Parathyroid adenoma (tissue), 2 donors: ENCODE measurements around the gene KRT16.
"Not testable (repeated sequence)": the region's sequence is repeated elsewhere in the genome, so short reads cannot be mapped to it uniquely, and the experiment has no call there.

Source experiments
- H2AFZ ChIP-seq: fragments of 300-600 bp; sonication (generic); one replicate; pipeline ENCODE4 v1.7.0; 2017; ENCODE audit warnings: antibody characterized with exemption, mild to moderate bottlenecking
- H3K27ac ChIP-seq: fragments of 300-600 bp; sonication (generic); one replicate; pipeline ENCODE4 v1.7.0; 2017
- H3K27me3 ChIP-seq: fragments of 300-600 bp; sonication (generic); one replicate; pipeline ENCODE4 v1.7.0; 2017; ENCODE audit warnings: low read length; ENCODE audit not compliant: control insufficient read depth, insufficient read depth
- H3K36me3 ChIP-seq: fragments of 300-600 bp; sonication (generic); one replicate; pipeline ENCODE4 v1.7.0; 2017; ENCODE audit warnings: low read length; ENCODE audit not compliant: control insufficient read depth, insufficient read depth
- H3K4me1 ChIP-seq: fragments of 300-600 bp; sonication (generic); one replicate; pipeline ENCODE4 v1.7.0; 2017; ENCODE audit warnings: control low read depth
- H3K4me2 ChIP-seq: fragments of 300-600 bp; sonication (generic); one replicate; pipeline ENCODE4 v1.7.0; 2017; ENCODE audit warnings: low read length
- H3K4me3 ChIP-seq: fragments of 300-600 bp; sonication (generic); one replicate; pipeline ENCODE4 v1.7.0; 2017; ENCODE audit warnings: low read depth, low read length
- H3K79me2 ChIP-seq: fragments of 300-600 bp; sonication (generic); one replicate; pipeline ENCODE4 v1.7.0; 2017; ENCODE audit warnings: control low read depth
- H3K9ac ChIP-seq: fragments of 300-600 bp; sonication (generic); one replicate; pipeline ENCODE4 v1.7.0; 2017; ENCODE audit warnings: mild to moderate bottlenecking
- H3K9me3 ChIP-seq: fragments of 300-600 bp; sonication (generic); one replicate; pipeline ENCODE4 v1.7.0; 2017; ENCODE audit warnings: low read length; ENCODE audit not compliant: control insufficient read depth
- TF ChIP-seq, protein P1 (sequence below): fragments of 300-600 bp; sonication (generic); IDR thresholded peaks from one replicate; pipeline ENCODE4 v1.7.0; 2017; ENCODE audit warnings: antibody characterized with exemption, mild to moderate bottlenecking
- donor health status: primary hyperparathyroidism.

The KRT16 gene

DNA sequence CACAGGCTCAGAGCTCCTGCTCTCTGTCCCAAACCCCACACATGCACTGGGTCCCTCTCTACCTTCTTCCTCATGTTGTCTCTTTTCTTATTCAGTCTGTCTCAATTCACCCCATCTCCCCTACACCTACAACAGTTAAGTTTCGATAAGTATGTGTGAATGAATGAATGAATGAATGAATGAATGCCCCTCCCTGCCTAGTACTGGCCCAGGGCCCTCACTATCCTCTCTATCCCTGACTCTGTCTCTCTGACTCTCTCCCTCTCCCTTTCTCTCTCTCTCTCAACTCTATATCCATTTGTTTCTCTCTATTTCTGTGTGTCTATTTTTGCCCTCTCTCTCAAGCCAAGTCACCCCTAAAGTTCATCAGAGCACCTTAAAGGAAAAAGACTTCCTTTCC, 34.0 kb downstream of the KRT16 start:
- TF ChIP-seq, protein P1, sequence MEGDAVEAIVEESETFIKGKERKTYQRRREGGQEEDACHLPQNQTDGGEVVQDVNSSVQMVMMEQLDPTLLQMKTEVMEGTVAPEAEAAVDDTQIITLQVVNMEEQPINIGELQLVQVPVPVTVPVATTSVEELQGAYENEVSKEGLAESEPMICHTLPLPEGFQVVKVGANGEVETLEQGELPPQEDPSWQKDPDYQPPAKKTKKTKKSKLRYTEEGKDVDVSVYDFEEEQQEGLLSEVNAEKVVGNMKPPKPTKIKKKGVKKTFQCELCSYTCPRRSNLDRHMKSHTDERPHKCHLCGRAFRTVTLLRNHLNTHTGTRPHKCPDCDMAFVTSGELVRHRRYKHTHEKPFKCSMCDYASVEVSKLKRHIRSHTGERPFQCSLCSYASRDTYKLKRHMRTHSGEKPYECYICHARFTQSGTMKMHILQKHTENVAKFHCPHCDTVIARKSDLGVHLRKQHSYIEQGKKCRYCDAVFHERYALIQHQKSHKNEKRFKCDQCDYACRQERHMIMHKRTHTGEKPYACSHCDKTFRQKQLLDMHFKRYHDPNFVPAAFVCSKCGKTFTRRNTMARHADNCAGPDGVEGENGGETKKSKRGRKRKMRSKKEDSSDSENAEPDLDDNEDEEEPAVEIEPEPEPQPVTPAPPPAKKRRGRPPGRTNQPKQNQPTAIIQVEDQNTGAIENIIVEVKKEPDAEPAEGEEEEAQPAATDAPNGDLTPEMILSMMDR: no peak
- H3K27me3 ChIP-seq: no peaks in the 10 kb centered on the region
- H3K79me2 ChIP-seq: no peaks in the 10 kb centered on the region
- H3K4me3 ChIP-seq: no peak overlapping the region
- no peaks in the 10 kb centered on the region for H3K9me3 ChIP-seq
- no peak overlapping the region for H3K4me2 ChIP-seq
- no peaks in the 10 kb centered on the region for H3K4me1 ChIP-seq
- no peak overlapping the region for H3K9ac ChIP-seq
- no peak overlapping the region for H3K27ac ChIP-seq
- peak overlapping the region; percentile 46 for H2AFZ ChIP-seq
- no peaks in the 10 kb centered on the region for H3K36me3 ChIP-seq

DNA sequence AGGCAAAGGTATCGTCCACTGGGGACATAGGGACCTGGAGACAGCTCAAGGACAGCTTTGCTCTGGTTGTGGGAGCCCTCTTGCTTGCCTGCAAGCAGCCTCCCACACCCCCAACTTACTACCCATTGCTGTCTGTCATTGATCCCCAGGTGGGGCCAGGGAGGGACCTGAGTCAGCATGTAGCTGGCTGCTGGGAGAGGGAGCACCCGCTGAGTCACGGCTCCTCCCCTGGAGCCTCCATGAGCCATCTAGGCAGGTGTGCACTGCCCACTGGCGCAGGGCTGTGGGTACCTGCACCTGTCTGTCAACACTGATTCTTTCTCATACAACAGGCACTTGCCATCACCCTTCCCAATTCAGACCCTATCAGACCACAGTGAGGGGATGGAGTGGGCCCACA, 35.8 kb downstream of the KRT16 start:
- not testable (repeated sequence) for H3K4me1 ChIP-seq, H3K27ac ChIP-seq, H3K79me2 ChIP-seq, H3K9me3 ChIP-seq, H3K27me3 ChIP-seq, H3K4me3 ChIP-seq, H3K36me3 ChIP-seq, H2AFZ ChIP-seq, H3K4me2 ChIP-seq, H3K9ac ChIP-seq

DNA sequence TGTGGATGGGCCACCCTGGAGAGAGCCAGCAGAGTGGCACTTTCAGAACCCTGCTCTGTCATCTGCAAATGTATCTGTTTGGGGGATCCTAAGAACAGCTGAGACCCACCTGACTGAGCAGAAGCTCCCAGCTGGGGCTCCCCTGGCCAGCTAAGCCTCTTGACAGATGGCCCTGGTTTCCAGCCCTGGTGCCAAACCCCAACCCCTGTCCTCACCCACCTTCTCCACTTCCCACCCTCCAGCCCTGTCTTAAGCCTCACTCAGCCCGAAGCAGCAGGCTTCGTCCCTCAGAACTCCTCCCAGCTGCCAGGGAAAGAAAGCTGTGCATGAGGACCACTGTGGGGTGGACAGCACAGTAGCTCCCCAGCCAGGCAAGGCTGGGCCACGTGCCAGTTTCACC, 37.2 kb downstream of the KRT16 start:
- Histone ChIP-seq H3K27ac (no peak overlapping the region), H3K9me3 (no peaks in the 10 kb centered on the region), H3K4me3 (no peak overlapping the region), H3K79me2 (no peaks in the 10 kb centered on the region), H3K27me3 (no peaks in the 10 kb centered on the region), H3K4me2 (no peak overlapping the region), H2AFZ (no peak overlapping the region), H3K9ac (no peak overlapping the region), H3K36me3 (no peaks in the 10 kb centered on the region), H3K4me1 (no peaks in the 10 kb centered on the region)
- TF ChIP-seq, protein P1: no peak

DNA sequence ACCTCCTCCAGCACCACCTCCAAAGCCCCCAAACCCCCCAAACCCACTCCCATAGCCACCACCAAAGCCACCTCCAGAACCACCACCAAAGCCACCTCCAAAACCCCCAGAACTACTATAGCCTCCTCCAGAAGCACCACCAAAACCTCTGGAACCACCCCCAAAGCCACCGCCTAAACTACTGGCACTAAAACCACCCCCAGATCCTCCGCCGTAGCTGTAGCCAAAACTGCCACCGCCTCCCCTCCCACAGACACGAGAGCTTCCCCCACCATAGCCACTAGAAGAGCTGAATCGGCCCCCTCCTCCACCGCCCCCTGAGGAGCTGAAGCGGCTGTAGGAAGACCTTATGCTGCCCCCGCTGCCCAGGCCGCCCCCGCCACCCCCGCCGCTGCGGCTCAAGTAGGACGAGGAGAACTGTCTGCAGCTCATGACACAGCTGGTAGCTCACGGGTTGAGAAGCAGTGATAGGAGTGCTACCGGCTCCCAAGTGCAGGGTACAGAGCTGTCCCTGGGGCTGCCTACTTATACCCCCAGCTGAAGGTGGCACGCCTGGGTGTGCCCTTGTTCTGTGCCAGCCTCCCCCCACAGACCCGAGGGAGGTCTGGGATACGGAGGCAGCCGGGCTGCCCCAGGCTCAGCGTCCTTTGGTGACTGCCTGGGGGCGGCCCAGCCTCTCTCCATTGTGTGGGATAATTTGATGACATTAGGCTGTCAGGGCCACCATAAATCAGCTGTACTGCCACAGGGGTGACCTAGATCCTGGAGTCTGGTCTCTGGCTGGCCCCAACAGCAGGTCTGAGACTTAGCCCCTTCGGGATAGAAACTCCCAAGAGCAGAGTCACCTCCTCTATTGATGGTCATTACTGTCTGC, 40.8 kb downstream of the KRT16 start, which contains the start of gene KRT9:
TSS of gene KRT9 (minus strand) at position 499 of the 874 bp plus-strand sequence. CDS start at position 432, 67 bp downstream.
- Histone ChIP-seq H3K9me3 (no peaks in the 10 kb centered on the region), H3K9ac (no peak within 1 kb of the TSS), H3K4me1 (no peaks in the 10 kb centered on the region), H2AFZ (no peak within 1 kb of the TSS), H3K27ac (no peak within 1 kb of the TSS), H3K36me3 (no peaks in the 10 kb centered on the region), H3K79me2 (no peaks in the 10 kb centered on the region), H3K4me3 (no peak within 1 kb of the TSS), H3K27me3 (no peaks in the 10 kb centered on the region), H3K4me2 (no peak within 1 kb of the TSS)
- TF ChIP-seq, protein P1: no peak

DNA sequence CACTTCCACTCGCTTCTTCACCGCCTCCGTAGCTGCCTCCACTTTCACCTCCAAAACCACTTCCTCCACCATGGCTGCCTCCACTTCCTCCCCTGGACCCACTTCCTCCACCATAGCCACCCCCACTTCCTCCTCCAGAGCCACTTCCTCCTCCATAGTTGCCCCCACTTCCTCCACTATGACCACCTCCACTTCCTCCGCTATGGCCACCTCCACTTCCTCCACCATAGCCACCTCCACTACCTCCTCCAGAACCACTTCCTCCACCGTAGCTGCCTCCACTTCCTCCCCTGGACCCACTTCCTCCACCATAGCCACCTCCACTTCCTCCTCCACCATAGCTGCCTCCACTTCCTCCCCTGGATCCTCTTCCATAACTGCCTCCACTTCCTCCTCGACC, 45.2 kb downstream of the KRT16 start:
- H3K9ac ChIP-seq: no peak overlapping the region
- H3K4me3 ChIP-seq: no peak overlapping the region
- H3K4me1 ChIP-seq: peaks cover 6% of the 10 kb centered on the region
- H2AFZ ChIP-seq: no peak overlapping the region
- H3K4me2 ChIP-seq: no peak overlapping the region
- H3K27ac ChIP-seq: no peak overlapping the region
- H3K36me3 ChIP-seq: no peaks in the 10 kb centered on the region
- no peaks in the 10 kb centered on the region for H3K27me3 ChIP-seq
- H3K79me2 ChIP-seq: no peaks in the 10 kb centered on the region
- TF ChIP-seq, protein P1: no peak
- no peaks in the 10 kb centered on the region for H3K9me3 ChIP-seq
